Stimulated activated CD8-positive, alpha-beta memory T cell treated with anti-CD3 and anti-CD28 coated beads, Interleukin-15, amount 100 ng/mL, for 1 hour (primary cell): ENCODE measurements around the gene GOLPH3.
"Not testable (repeated sequence)": the region's sequence is repeated elsewhere in the genome, so short reads cannot be mapped to it uniquely, and the experiment has no call there.

Source experiments
- DNase-seq: peaks from one replicate; pipeline ENCODE4 v3.0.0-alpha.2; 2020; ENCODE audit warnings: low read depth

GOLPH3 gene

DNA sequence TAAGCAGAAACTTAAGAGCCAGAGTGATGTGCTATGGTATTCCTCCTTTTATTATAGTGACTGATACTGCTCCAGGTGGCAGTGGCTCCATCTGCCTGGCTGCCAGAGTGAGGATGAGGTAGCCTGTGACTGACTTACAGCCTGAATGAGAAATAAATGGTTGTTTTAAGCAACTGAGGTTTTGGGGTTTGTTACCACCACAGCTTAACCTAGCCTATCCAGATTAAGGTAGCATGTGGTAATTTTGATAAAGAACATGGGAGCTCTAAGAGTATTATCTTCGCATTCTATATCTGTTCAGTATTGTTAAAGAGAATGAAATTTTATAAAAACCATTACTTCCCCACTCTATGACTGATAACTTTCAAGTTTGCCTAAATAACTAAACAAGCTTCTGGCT is 39.0 kb downstream of the GOLPH3 start:
- DNase-seq: no peak

DNA sequence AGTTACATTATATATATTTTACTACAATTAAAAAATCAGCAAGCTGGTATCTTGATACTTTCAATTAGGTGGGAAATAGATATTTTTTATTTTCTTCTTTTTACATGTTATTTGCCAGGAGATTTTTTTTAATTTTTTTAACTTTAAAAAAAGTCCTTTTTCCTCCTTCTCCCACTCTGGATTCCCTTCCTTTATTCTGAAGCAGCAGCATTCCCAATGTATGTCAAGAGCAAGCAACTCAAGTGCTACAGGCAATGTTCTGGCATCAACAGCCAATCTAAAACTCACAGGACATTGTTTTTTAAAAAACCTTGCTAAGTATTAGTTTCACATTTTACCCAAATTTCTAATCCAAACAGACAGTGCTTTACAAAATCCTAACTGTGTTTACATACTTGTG is 41.4 kb downstream of the GOLPH3 start:
- no peak for DNase-seq

- DNase-seq: no peak
Measured at GRCh38 chr5:32131604-32132003, 42.5 kb downstream of the GOLPH3 start.

DNA sequence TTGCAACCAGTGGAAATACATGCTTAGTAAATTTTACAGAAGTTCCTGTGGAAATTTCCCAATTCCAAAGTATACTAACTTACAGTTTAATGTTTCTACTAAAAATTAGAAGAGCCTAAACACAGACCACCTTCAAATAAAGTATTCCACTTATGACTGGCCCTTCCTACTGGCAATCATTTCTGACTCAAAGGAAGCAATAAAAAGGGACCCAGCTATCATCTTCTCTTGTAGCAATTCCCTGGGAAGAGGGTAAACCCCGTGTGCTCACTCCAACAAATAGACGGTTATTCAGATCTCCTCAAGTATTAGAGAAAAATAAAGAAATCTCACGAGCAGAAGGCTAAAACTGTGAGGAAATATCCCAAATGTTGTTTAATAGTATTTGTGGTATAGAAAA is 43.3 kb downstream of the GOLPH3 start:
- DNase-seq: no peak

GRCh38 chr5:32129074-32129598 is 45.0 kb downstream of the GOLPH3 start:
- no peak for DNase-seq

DNA sequence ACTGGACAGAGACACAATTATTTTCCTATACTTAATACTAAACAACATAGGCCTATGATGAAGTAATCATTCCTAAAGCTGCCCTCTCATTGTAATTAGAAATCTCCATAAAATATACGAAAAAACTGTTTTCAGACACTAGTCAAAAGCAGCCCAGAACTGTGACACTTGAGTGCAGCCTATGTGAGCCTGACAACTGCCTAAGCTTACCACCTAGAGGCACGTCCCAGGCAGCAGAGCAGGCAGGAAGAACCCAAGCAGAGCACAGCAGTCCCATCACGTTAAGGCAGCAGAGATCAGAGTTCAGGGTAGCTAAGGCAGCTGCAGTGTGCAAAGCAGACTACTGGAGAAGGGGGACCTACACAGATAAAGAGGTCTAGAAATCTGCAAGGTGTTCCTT is 46.4 kb downstream of the GOLPH3 start:
- DNase-seq: no peak

DNA sequence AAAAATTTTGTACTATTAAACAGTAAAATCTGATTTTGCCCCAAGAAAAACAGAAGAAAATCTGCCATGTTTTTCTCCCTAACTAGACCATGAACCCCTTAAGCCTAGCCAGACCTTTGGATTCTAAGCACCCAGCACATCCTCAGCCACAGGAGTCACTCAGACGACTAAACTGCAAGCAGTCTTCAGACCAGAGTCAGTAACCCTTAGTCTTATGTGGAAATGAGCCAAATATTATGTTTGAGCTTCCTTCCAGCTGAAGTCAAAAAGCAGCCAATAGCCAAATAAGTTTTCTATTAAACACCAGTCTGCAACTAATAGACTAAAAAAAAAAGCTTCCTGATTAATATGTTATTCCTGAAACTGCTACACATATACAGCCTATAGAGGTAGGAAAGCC is 47.4 kb downstream of the GOLPH3 start:
- no peak for DNase-seq

DNA sequence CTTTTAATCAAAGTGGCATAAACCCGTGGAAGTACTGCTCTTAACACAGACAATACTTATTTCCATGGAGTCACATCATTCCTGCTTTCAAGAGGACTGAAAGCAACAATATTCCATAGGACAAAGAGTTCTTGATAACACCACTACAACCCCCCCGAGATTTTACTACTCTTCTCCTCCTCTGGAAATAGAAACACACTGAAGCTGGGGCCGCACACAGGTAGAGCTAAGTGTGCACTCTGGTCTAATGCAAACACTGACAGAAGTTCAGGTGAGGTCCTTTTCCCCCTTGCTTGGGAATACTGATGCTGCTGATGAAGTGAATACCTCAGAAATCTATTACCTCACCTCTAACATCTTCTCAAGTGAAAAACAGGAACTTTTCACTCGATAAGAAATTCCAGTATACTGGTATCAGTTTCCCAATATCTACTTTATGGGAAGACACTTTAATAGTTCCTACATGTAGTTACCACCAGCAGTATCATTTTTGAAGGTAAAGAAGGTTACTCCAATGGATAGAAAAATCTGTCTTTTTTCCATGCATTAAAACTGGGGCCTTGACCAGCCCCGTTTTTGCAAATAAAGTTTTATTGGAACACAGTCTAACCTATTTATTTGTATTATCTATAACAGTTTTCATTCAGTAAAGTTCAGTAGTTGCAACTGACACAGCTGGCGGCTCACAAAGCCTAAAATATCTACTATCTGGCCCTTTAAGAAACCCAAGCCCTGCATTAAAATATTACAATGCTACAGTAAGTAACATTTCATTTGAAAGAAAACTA is 50.0 kb downstream of the GOLPH3 start:
- DNase-seq: no peak

GRCh38 chr5:32123058-32123805 is 50.9 kb downstream of the GOLPH3 start:
- DNase-seq: no peak

DNA sequence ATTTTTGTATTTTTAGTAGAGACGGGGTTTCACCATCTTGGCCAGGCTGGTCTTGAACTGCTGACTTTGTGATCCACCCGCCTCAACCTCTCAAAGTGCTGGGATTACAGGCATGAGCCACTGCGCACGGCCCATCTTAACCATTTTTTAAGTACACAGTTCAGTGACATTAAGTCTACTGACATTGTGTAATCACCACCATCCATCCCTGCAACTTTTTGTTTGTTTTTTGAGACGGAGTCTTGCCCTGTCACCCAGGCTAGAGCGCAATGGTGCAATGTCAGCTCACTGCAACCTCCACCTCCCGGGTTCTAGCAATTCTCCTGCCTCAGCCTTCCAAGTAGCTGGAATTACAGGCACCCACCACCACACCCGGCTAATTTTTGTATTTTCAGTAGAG is 55.2 kb downstream of the GOLPH3 start:
- not testable (repeated sequence) for DNase-seq

DNA sequence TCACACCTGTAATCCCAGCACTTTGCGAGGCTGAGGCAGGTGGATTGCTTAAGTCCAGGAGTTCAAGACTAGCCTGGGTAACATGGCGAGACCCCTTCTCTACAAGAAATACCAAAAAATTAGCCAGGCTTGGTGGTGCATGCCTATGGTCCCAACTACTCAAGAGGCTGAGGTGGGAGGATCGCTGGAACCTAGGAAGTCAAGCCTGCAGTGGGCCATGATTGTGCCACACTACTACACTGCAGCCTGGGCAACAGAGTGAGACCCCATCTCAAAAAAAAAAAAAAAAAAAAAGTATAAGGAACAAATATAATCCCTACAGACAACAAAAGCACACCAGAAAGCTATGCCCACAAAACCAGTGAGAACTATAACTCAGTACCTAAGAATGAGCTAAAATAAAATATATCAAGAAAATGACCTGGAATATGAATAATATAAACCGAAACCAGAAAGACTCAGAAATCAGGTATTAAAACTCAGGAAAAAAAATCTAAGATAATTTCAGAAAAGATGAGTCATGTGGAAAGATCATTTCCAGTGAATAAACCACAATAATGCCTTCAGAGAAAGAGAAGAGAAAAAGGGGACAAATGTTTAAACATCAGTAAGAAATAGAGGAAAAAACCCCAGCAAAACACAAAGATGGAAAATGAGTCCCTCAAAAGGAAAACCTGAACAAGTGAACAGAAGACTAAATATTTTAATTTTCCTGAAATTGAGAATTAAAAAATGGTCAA is 57.4 kb downstream of the GOLPH3 start:
- no peak for DNase-seq

GRCh38 chr5:32115985-32116384 is 58.1 kb downstream of the GOLPH3 start:
- DNase-seq: no peak

GRCh38 chr5:32110111-32110696 is 63.9 kb downstream of the GOLPH3 start:
- no peak for DNase-seq

DNA sequence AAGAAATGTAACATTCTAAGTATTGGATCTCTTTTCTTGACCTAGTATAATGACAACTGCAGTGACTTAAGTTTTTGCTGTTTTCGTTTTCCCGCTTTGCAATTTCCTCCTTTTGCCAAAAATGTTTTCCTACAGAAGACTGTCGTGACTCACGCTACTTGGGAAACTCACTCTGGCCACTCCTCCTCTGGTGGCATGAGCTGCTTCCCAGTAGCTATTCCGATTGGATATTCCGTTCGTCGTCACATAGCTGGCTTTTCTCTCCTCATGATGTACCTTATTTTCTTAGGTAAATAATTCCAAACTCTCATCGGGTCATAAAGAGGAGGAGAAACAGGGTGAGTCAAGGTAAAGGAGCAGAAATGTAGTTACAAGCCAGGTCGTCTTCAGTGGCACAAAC is 64.9 kb downstream of the GOLPH3 start:
- no peak for DNase-seq

GRCh38 chr5:32108167-32108566 is 66.0 kb downstream of the GOLPH3 start:
- no peak for DNase-seq

GRCh38 chr5:32107291-32107690 is 66.8 kb downstream of the GOLPH3 start:
- no peak for DNase-seq

- no peak for DNase-seq
Measured at GRCh38 chr5:32103521-32103920, 70.6 kb downstream of the GOLPH3 start.

DNA sequence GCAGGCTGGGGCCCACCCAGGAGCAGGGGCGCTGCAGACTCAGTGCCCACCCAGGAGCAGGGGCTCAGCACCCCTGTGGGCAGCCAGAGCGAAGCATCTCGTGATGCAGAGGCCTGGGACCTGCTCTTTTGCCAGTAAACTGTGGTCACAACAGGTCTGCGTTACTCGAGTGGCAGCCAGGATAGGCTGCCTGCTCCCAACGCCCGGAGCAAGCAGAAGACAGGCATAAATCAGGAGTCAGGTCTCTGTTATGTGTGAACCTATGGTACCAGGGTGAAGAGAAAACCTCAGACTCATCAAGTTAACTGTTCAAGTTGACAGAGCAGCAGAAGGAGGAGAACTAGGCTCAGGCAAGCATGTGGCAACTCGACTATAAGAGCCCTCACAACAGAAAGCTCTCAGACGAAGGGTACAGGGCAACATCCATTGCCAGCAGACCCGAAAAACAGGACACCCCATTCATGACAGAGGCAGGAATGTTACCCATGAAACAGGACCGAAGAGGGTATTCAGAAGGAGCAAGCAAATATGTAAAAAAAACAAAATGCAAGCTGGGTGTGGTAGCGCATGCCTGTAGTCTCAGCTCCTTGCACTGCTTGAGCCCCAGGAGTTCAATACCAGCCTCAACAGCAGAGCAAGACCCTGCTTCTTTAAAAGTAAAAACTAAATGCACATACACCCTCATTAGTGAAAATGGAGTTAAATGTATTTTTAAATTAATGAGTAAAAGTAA is 71.7 kb downstream of the GOLPH3 start:
- DNase-seq: no peak

DNA sequence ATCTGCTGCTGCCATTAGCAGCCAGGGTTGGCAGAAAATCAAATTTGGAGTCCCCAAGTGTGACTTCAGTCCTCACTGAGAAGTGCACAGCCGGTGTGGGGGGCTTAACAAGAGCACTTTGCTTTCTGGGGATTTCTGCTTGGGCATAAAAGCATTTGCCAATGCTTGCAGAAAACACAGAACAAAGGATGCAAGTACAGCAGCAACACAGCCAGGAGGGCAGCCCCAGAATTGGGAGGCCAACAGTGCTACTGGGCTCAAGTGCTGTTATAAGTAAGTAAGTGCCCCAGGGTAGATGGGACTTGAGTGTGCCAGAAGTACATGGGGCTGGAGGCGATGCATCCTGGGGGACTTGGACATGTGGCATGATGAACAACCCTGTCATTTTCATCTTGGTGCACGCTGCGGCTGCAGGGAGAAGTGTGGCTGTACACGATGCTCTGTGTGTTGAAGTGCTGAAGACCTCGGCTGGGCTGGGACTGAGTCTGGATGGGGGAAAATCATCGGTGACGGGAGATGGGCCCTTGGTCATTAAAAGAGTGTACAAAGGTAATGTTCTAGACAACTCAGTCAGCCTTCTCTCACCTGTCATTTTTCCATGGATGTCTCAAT is 73.3 kb downstream of the GOLPH3 start:
- no peak for DNase-seq

GRCh38 chr5:32100230-32100629 is 73.9 kb downstream of the GOLPH3 start:
- no peak for DNase-seq

DNA sequence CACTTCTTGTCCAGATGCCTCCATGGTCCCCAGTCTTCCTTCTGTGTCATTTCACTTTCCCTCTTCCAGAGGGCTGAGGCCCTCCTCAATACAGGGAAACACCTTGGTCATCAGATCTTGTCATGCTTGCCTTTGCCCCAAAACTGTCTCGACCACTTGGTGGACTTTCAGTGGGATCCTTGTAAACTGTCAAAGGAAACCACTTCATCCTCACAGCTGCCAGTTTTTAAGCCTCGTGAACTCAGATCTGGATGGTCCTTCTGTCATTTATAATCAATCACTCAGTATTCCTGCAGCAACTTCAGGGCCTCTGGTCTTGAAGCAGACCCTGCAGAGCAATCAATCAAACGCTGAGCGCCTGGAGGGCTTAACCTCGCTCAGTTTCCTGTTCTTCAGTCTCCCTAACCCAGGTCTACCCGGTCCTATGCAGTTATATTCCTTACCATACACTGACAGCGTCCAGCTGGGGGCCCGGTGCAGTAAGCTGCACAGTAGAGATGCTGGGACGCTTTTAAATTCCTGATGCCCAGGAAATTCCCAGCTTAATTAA is 74.6 kb downstream of the GOLPH3 start:
- DNase-seq: no peak
